HPDE6-E6E7 (cell line): ENCODE results near the gene DIAPH2.

Experiments
- DNase-seq: peaks from one replicate; pipeline ENCODE4 v3.0.0; 2011; ENCODE audit warnings: missing footprints; ENCODE audit errors: extremely low spot score

The DIAPH2 gene

DNA sequence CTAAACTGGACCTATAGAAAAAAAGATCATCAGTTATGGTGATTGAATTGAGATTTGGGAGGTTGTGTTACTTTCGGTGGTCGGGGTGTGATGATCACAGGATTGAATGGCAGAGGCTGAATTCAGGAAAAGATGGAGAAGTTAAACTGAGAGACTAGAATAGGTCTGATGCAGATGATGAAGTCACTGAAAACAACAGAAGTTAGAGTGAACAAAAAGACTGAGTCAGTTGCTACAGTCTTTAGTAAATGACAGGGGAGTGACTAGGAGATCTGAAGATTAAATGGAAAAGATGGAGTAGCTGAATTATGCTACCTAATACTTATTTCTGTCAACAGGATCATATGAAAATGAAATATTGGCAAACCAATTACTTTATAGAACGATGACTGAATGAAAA is 362.2 kb downstream of the DIAPH2 start:
- DNase-seq, result no peak

DNA sequence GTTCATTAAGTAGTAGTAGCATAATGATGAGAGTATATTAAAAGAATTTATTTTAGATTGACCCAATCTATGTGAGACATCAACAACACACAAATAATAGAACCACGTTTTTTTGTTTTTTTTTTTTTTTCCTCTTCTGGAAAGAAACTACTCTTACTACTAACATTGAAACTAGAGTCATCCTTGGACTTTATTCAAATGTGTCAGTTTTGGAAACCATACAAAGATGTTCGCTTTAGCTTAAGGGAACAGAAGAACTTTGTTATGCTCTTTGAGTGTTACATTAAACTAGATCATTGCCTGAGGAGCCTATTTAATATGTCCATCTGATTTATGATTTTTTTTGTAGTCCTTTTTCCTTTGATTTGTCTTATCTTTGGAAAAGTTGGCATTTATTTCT is 365.8 kb downstream of the DIAPH2 start:
- DNase-seq, result no peak

DNA sequence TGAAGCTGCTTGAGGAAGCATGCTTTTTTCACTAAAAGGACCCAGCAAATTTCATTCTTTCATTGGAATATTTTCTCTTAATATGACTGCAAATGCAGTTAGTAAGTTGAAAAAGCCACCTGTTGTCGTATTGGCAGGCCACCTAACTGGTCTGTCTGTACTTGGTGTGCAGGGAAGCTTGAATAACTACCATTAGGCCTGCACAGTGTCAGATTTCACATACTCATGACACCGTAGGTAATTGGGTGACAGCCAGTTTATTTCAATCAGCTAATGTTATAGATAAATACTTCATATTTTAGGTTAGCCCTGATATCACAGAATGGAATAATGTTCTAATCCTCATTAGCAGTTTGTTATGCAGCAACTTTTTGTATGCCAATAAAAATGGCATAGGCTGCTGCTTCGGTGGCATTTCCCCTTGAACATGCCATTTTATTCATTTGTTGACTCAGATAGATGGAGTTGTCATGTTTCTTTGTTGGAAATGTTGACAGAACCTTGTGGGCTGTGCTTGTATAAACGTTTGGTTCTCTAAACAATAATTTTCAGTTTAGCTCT is 372.8 kb downstream of the DIAPH2 start:
- no peak for DNase-seq

DNA sequence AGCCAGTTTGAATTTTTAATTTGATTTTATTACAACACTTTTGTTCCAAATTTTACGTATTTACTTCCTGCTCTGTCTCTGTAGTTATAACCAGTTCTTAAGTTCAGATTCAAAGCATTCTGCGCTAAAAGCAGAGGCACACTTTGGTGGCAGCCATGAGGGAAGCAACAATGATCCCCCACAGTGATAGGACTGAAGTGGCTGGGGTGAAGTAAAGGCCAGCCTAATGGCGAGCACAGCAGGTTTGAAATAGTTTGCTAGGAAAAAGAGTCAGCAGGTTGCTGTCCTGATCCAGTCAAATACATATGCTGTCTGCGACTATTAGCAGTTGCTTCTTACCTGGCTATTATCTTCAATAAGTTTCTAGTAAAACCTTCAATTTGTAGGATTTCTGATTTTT is 375.4 kb downstream of the DIAPH2 start:
- no peak for DNase-seq

DNA sequence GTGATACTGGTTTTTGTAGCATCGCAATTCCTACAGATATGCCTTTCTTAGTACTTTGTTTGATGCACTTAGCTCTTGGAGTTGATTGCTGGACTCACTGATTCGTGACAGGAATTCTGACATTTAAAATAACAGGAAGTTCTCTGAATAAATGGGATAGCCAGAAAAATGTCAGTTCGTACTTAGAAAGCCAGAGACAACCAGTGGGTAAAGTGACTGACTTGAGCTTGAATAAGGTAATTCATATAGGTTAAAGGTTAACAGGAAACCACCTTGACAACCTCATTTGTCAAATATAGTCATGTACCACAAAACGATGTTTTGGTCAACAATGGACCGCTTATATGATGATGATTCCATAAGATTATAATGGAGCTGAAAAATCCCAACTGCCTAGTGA is 380.4 kb downstream of the DIAPH2 start:
- DNase-seq, result no peak

DNA sequence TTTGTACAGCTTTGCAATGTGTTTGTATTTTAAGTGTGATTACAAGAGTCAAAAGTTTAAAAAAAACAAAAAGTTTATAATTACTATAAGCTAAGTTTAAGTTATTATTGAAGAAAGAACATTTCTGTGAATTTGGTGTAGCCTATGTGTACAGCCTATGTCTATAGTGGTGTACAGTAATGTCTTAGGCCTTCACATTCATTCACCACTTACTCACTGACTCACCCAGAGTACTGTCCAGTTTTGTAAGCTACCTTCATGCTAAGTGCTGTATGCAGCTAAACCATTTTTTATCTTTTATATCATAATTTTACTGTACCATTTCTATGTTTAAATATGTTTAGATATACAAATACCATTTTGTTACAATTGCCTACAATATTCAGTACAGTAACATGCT is 381.3 kb downstream of the DIAPH2 start:
- no peak for DNase-seq

DNA sequence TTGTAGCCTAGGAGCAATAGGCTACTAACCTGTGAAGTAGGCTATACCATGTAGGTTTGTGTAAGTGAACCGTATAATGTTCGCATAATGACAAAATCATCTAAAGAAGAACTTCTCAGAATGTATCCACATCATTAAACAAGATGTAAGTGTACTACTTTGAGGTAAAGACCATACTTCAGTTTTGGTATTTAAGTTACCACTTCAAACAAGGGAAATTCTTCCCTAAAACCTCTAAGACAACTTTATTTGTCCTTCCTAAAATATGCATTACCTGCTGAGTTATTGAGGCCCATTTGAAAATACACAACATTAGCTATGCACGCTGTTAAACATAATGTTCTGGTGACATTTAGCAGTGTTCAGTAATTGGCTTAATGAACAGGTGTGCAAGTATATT is 381.7 kb downstream of the DIAPH2 start:
- DNase-seq, result no peak

DNA sequence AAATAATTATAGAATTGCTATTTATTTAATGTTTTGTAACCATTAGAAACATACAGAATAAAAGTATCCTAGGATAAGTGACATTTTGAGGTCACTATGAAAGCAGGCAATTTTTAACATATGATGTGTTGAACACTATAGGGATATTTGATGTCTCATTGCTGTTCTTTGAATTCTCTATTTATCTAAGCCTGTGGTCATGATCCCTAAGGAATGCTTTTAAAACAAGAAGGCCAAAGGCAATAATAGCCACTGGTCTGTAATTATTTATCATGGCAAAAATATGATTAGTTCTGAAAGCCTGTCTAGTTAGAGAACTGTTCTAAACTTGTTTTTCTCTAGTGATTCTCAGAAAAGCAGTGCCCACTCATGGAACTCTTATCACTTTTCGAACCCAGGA is 385.7 kb downstream of the DIAPH2 start:
- DNase-seq, result no peak

DNA sequence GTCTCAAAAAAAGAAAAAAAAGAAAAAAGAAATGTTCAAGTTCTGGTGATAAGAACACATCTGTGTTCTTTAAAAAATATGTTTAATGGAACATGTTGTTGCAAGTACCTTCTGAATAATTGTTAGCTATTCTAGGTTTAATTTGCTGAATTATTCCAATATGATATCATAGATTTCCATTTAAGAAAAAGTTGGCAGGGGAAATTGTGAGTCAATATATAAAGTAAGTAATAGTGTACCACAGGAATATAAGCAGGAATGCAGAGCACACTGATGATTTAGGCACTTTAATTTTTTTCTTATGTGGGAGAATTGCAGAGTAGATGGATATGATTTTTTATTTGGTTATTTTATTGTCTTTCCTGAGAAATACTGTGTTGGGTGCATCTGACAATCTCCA is 389.8 kb downstream of the DIAPH2 start:
- no peak for DNase-seq

DNA sequence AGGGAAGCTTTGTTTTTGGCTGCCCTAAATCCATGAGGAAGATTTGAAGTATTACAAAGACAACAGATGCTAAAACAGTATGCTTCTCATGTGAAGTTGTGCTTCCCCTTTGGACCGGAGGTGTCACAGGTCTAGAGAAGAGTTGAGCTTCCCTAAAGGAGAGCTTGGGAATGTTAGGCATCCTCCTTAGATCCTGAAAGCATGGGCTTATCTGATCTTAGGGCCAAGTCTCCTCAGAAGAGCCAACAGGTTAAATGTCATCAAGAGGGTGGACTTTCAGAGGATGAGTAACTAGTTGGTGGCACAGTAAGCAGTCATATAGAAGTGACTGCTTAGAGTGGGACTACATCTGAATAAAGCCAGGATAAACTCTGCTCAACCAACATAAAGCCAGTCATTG is 404.5 kb downstream of the DIAPH2 start:
- DNase-seq, result no peak

DNA sequence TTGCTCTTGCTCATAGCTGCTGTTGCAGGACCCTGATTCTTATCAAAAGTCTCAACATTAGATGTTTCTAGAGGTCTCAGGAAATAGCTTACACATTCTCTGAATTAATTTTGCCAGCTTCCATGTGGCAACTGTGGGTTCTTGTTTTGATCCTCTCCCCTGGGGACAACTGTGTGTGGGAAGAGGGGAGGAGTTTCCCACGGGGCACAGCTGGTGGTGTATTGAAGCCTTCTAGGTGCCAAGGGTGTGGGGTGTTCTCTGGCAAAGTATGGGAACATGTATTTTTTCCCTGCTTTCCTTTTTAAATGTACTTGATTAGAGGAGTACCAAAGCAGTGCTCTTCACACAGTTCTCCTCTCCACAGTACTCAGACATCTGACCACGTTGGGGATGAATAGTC is 411.7 kb downstream of the DIAPH2 start:
- DNase-seq, result no peak

DNA sequence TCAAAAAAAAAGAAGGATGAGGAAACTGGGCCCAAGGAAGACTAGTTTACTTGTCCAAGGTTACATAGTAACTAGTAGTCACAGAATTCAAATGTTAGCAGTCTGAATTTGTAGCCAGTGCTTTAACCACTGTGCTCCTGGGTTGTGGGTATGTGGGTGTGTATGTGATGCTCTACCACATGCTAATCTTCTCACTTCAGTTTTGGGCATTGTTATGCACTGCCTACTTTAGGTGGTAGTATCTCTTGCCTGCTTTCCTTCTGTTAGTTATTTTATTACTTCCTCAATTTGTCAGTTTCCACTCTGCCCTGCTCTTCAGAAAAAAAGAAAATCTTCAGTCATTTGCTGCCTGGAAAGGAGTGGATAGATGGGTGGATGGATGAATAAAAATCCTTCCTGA is 418.3 kb downstream of the DIAPH2 start:
- DNase-seq, result no peak

DNA sequence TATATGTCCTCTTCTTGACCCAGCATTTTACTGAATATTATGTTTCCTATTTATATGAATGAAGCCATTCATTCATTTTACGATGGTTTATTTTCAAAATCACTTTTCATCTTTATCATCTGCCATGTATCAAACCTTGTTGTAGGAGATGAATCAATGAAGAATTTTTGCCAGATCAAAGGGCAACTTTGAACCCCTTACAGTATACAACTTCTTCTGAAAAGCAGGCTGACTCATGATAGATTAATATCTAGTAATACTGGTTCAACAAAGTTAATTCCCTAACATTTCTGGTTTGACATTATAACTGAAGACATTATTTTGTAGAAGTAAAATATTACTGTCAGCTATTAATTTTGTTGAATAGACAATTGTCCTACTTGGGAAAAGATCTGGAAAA is 425.1 kb downstream of the DIAPH2 start:
- DNase-seq, result no peak

DNA sequence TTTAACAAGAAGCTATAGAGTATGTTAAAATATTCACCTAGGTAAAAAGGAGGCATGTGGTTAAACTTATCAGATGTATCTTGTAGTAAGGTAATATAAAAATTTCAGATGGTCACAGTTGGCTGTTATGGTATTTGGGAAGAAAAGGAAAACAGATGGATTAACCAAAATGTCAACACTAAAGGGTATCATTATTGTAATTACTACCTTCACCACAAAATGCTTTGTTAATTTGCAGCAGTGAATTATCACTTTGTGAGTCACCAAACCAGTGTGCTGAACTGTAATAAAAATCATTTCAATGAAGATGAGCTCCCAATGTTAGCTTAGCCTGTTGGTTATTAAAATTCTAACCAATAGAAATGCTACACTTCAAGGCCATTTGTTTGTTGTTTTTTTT is 432.9 kb downstream of the DIAPH2 start:
- DNase-seq, result no peak

DNA sequence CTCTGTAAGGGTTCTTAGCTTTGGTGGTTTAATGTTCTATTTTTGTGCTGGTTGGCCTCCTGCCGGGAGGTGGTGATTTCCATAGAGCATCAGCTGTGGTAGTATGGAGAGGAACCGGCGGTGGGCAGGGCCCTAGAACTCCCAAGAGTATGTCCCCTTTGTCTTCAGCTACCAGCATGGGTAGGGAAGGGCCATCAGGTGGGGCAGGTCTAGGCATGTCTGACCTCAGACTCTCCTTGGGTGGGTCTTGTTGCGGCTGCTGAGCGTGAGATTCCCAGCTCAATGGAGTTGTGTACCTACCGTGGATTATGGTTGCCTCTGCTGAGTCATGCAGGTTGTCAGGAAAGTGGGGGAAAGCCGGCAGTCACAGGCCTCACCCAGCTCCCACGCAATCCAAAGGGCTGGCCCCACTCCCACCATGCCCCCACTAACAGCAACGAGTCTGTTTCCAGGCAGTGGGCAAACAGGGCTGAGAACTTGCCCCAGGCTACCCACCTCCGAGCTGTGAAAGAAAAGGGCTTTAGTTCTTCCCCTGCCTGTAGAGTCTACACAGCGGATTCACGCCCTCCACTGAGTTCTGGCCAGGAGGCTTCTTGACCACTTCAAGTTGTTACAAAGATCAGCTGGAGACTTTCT is 434.9 kb downstream of the DIAPH2 start:
- no peak for DNase-seq

DNA sequence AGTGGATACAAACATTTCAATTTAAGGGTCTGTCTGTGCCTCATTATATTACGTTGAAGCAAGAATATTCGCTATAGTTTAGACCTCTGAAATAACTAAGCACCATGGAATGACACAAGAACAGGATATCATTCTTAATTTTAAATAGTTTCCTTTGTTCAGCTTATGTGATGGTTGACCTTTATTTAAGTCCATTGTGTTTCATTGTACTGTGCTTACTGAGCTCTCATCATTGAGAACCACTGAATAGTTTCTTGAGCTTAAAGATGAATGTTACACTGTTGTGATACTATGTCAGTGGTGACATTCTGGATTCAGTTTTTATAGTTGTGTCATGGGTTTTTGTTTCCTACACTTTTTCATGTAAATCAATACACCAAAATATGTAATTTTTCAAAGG is 438.4 kb downstream of the DIAPH2 start:
- DNase-seq, result no peak

DNA sequence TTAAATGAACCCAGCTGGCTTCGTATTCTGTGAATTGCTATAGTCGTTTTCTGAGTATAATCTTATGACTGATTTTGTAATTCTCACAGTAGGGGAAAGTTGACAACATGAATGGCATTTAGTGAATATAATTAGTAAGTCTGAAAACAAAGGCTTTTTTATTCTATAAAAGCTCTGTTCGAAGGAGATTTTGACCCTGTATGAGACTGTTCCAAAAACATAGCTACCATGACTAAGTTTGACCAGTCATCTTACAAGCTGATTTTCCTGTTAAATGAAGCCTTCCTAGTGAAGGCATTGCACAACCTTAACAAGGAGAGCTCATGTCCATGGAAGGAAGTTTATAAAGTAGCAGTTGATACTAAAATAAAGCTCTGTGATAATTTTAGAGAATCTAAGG is 441.4 kb downstream of the DIAPH2 start:
- DNase-seq, result no peak

DNA sequence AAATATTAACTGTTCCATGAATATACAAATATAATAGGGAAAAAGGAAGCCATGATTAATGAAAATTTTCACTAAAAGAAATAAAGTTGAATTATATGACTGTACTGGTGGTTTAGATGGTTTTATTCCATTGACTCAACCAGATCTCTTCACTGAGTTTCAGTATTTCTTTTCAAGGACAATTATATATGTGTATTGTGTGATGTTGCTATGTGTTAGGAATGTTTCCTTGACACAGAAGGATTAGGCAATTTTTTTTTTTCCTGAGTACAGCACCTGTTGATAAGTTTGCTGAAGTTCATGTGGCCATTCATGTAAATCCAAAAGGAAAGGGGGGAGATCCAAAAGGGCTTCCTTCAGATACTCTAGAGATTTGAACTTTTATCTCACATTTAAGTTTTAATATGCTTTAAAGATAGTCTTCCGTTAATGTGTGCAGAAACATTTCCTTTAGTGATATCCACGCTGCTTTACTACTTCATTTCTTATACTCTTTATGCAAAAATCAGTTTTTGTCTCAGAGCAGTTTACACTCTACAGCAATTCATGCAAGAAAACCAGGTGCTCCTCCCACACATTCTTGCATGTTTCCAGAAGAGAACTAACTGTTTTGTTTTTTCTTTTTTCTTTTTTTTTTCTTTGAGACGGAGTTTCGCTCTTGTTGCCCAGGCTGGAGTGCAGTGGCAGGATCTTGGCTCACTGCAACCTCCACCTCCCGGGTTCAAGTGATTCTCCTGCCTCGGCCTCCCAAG is 448.2 kb downstream of the DIAPH2 start:
- no peak for DNase-seq

DNA sequence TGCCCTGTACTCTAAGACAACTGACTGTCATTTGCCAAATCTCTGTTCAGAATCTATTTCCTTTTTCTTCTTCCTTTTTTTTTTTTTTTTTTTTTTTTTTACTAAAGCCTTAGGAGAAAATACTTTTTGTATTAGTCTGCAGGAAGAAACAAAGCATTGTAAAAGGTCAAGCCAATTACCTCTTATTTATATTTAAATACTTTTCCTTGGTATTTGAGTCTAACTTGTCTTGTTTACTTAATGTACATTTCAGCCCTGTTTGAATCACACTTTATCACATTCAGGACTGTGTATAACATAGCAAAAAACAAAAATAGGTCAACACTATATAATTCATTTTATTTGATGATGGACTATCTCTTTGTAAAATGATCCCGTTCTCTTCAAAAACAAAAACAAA is 461.3 kb downstream of the DIAPH2 start:
- DNase-seq, result no peak

DNA sequence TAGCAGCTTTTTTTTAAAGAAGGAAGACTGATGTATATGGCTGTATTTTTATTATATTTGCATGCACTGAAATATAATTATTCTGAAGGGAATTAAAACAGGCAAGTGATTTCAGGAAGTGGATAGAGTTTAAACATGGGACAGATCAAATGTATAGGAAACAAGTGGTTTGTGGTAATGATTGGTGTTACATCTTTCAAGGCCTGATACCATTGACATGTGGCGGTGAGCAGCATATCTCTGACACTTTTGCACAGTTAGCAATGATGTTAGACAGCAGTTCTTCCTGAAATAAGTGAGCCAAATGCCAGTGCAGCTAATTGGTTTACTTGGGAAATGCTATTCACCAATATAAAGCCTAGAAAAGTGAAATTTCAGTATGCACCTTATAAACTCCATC is 471.2 kb downstream of the DIAPH2 start:
- no peak for DNase-seq

DNA sequence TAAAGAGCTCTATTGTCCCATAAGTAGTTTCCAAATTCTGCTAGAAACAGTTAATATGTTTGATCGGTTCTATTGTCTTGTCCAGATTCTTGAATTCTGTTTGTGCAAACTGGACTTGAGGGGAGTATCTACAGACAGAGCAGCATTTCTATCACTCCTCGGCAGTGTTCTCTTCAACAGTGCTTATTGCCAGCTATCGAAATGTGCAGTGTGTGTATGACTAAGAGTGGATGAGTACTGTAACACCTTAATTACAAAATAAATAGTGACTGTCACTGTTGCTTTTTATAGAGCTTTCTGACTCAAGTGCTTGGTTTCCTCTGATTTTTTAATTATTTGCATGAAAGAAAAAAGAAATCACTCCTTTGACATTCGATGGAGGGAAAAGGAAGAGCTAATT is 473.6 kb downstream of the DIAPH2 start:
- DNase-seq, result no peak

DNA sequence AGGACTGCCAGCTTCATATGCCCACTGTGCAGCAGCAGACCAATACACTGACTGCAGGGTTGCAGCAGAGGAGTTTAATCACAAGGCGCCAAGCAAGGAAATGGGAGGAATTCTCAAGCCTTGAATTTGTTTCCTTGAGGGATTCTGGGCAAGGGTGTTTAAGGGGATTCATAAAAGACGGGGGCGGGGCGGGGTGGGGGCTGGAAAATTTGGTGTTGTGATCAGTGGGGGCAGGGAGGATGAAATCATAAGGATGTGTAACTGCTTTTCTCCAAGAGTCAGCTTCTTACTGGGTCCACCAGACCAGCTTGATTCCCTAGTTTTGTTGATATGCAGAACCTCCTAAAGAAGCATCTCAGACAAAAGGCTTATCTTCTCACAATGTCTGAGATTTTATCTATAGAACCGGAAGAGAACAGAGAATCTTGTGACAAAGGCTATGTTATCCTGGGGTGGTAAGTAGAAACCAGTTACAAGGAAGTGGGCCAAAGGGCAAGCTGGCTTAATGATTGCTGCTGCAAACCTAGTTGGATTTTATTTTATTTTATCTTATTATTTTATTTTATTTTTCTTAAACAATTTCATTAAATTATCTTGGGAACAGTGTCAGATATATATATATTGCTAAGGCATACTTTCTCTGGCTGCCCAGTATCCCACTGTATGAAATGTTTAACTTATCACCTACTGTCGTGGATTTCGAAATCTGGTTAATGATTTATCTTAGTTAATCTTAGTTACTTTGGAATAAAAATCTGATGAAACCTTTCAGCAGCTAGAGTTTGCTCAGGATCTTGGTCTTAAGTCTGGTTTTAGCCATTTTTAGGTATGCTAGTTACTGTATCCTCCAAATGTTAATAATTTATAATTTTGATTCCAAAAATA is 475.5 kb downstream of the DIAPH2 start:
- no peak for DNase-seq

DNA sequence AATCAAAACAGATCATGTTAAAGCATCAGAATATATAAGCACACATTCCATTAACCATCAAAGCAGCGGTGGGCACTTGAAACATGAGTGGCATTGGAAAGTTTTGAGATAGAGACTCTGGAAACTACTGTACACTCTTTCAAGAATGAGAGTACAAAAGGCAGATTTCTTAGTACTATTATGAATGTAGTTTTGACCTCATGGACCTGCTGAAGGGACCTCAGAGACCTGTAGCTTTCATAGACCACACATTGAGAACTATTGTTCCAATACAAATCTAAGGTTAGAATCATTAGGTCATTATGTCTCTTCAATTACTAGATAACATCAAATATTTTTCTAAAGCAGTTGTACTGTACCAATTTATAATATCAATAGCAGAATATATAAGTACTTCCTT is 482.7 kb downstream of the DIAPH2 start:
- DNase-seq, result no peak
